ENCODE measurements around the gene DNAI2. TPM values are rescaled to one million over a fixed set of nuclear protein-coding genes. Genes with fewer than 3 reads are reported as not detected.

Gene DNAI2
- total RNA-seq, 1 donor from 2014 or later, result not detected

DNA sequence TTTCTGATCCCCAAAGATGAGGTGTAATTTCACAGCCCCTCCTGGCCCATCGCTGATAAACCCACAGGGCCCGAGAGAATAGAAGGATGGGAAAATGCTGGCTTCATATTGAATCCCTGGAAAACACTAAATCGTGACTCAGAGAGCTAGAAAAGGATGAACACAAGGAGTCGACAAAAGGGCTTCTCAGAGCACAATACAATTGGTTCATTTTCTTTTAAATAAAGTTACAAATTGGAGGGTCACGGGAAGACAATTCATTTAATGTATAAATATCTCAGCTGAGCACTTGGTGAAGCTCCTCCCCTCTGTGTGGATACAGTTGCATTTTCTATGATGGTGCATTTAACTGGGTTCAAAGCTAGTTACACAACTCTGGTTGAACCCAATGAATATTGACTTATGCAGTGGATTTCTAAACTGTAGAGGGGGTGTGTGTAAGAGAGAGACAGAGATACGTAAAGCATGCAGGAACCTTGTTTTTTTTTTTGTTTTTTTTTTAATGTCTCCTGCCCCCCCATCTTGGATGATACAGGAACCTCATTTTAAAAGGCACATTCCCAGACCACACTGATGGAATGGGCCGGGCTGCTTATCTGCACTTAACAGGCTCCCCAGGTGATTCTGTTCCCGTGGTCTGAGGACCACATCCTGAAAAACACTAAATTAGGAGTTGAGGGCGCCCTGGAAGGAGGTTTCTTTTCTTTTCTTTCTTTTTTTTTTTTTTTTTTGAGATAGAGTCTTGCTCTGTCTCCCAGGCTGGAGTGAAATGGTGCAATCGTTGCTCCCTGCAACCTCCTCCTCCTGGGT, 46.6 kb upstream of the DNAI2 start:
- Mint-ChIP-seq H3K4me3 (ENCODE audit: unreplicated experiment) (no peak overlapping the region), H3K27ac (ENCODE audit: unreplicated experiment) (no peak overlapping the region), H3K9me3 (ENCODE audit: unreplicated experiment) (peaks cover 2% of the 10 kb centered on the region), H3K36me3 (ENCODE audit: low read depth, unreplicated experiment) (peaks cover 23% of the 10 kb centered on the region), H3K27me3 (ENCODE audit: low read depth, unreplicated experiment) (peaks cover 22% of the 10 kb centered on the region), H3K4me1 (ENCODE audit: low read depth, unreplicated experiment) (no peaks in the 10 kb centered on the region)
- no peak overlapping the region for H3K27ac ChIP-seq (ENCODE audit: low read depth, low read length)
- no peaks in the 10 kb centered on the region for H3K4me1 ChIP-seq (ENCODE audit: insufficient read depth, low read length)
- H3K36me3 ChIP-seq (ENCODE audit: insufficient read depth, low read length), result no peaks in the 10 kb centered on the region
- H3K9me3 ChIP-seq (ENCODE audit: insufficient read depth, low read depth, low read length), result no peaks in the 10 kb centered on the region
- TF ChIP-seq CTCF (IDR thresholded peaks at IDR 0.05; ENCODE audit: insufficient read depth, low read depth, low read length) (no peak), EZH2 (IDR thresholded peaks at IDR 0.05; ENCODE audit: insufficient read depth, low read length) (no peak)
- no peaks in the 10 kb centered on the region for H3K79me2 ChIP-seq (ENCODE audit: insufficient read depth, low read length)
- H3K9ac ChIP-seq (ENCODE audit: low read length), result no peak overlapping the region
- no peak overlapping the region for H3K4me2 ChIP-seq (ENCODE audit: low read length)
- H2AFZ ChIP-seq (ENCODE audit: low read depth, low read length), result no peak overlapping the region
- H3K27me3 ChIP-seq (ENCODE audit: insufficient read depth, low read length), result no peaks in the 10 kb centered on the region
- FAIRE-seq, result no peak
- no peak overlapping the region for H3K4me3 ChIP-seq (ENCODE audit: insufficient read depth, low read depth, low read length)
- no peaks in the 10 kb centered on the region for H4K20me1 ChIP-seq (ENCODE audit: insufficient read depth, low read length)
- DNase-seq (ENCODE audit: low read depth), result no peak

DNA sequence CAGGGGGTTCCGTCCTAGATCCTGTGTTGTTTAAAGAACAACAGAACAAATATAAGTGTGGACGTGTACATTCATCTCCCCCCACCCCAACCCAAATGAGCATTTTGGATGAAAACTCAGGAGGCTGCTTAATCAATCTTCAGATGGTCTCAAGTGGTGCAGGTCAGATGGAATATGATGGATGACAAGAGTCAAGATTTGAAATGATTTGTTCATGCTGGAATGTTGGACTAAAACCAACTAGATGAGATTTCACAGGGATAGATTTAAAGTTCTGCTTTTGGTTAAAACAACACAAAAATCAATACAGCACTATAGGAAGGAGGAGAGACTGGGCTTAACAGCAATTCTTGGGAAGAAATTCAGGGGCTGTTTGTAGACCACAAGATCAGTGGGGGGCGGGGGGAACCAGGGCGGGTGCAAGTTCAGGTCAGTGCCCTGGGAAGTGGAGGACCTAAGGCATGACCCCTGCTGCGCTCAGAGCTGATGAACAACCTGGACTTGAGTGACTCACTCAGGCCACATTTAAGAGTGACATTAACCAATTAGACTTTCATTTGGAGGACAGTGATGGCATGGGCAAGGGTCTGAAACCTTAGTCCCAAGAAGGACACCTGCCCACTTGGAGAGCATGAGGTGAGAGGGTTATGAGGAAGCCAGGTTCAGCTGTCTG, 45.6 kb upstream of the DNAI2 start:
- no peaks in the 10 kb centered on the region for H4K20me1 ChIP-seq (ENCODE audit: insufficient read depth, low read length)
- peaks cover 23% of the 10 kb centered on the region for H3K36me3 Mint-ChIP-seq (ENCODE audit: low read depth, unreplicated experiment)
- H3K27ac Mint-ChIP-seq (ENCODE audit: unreplicated experiment), result no peak overlapping the region
- H3K36me3 ChIP-seq (ENCODE audit: insufficient read depth, low read length), result no peaks in the 10 kb centered on the region
- no peak overlapping the region for H2AFZ ChIP-seq (ENCODE audit: low read depth, low read length)
- H3K9ac ChIP-seq (ENCODE audit: low read length), result no peak overlapping the region
- no peaks in the 10 kb centered on the region for H3K27me3 ChIP-seq (ENCODE audit: insufficient read depth, low read length)
- H3K4me3 Mint-ChIP-seq (ENCODE audit: unreplicated experiment), result no peak overlapping the region
- H3K4me1 Mint-ChIP-seq (ENCODE audit: low read depth, unreplicated experiment), result no peaks in the 10 kb centered on the region
- H3K27me3 Mint-ChIP-seq (ENCODE audit: low read depth, unreplicated experiment), result peaks cover 26% of the 10 kb centered on the region
- no peaks in the 10 kb centered on the region for H3K79me2 ChIP-seq (ENCODE audit: insufficient read depth, low read length)
- H3K4me3 ChIP-seq (ENCODE audit: insufficient read depth, low read depth, low read length), result no peak overlapping the region
- no peak overlapping the region for H3K27ac ChIP-seq (ENCODE audit: low read depth, low read length)
- no peak for FAIRE-seq
- TF ChIP-seq CTCF (IDR thresholded peaks at IDR 0.05; ENCODE audit: insufficient read depth, low read depth, low read length), result no peak
- no peak for TF ChIP-seq EZH2 (IDR thresholded peaks at IDR 0.05; ENCODE audit: insufficient read depth, low read length)
- no peaks in the 10 kb centered on the region for H3K4me1 ChIP-seq (ENCODE audit: insufficient read depth, low read length)
- DNase-seq (ENCODE audit: low read depth), result no peak
- H3K9me3 ChIP-seq (ENCODE audit: insufficient read depth, low read depth, low read length), result no peaks in the 10 kb centered on the region
- H3K9me3 Mint-ChIP-seq (ENCODE audit: unreplicated experiment), result peaks cover 2% of the 10 kb centered on the region
- H3K4me2 ChIP-seq (ENCODE audit: low read length), result no peak overlapping the region

- Mint-ChIP-seq H3K36me3 (ENCODE audit: low read depth, unreplicated experiment) (peaks cover 14% of the 10 kb centered on the region), H3K4me3 (ENCODE audit: unreplicated experiment) (no peak overlapping the region), H3K27ac (ENCODE audit: unreplicated experiment) (no peak overlapping the region), H3K27me3 (ENCODE audit: low read depth, unreplicated experiment) (peaks cover 25% of the 10 kb centered on the region), H3K9me3 (ENCODE audit: unreplicated experiment) (peaks cover 2% of the 10 kb centered on the region), H3K4me1 (ENCODE audit: low read depth, unreplicated experiment) (no peaks in the 10 kb centered on the region)
- FAIRE-seq (no peak), DNase-seq (ENCODE audit: low read depth) (no peak)
- Histone ChIP-seq H3K36me3 (ENCODE audit: insufficient read depth, low read length) (no peaks in the 10 kb centered on the region), H3K27me3 (ENCODE audit: insufficient read depth, low read length) (peaks cover 6% of the 10 kb centered on the region), H3K79me2 (ENCODE audit: insufficient read depth, low read length) (no peaks in the 10 kb centered on the region), H3K9me3 (ENCODE audit: insufficient read depth, low read depth, low read length) (no peaks in the 10 kb centered on the region), H3K4me1 (ENCODE audit: insufficient read depth, low read length) (no peaks in the 10 kb centered on the region), H3K27ac (ENCODE audit: low read depth, low read length) (no peak overlapping the region), H3K4me3 (ENCODE audit: insufficient read depth, low read depth, low read length) (no peak overlapping the region), H4K20me1 (ENCODE audit: insufficient read depth, low read length) (no peaks in the 10 kb centered on the region), H3K9ac (ENCODE audit: low read length) (no peak overlapping the region), H2AFZ (ENCODE audit: low read depth, low read length) (no peak overlapping the region), H3K4me2 (ENCODE audit: low read length) (no peak overlapping the region)
- no peak for TF ChIP-seq CTCF (IDR thresholded peaks at IDR 0.05; ENCODE audit: insufficient read depth, low read depth, low read length)
- no peak for TF ChIP-seq EZH2 (IDR thresholded peaks at IDR 0.05; ENCODE audit: insufficient read depth, low read length)
Observed at GRCh38 chr17:74230896-74231295, 43.1 kb upstream of the DNAI2 start.

Measured in astrocyte (in vitro differentiated cells and primary cell).